H1 (cell line): ENCODE results near the gene MEGF9. TPM values are rescaled to one million over a fixed set of nuclear protein-coding genes. Genes with fewer than 3 reads are reported as not detected.

ENCODE experiments used
- CTCF ChIA-PET: fragments of 300-600 bp; sonication (Branson Sonifier 250); formaldehyde crosslinking; loops from one replicate; lab custom pipeline; 2021; ENCODE audit not compliant: partially characterized antibody; lab: Charles Lee
- POLR2A ChIA-PET: fragments of 300-600 bp; sonication (Branson Sonifier 250); formaldehyde crosslinking; loops from one replicate; lab custom pipeline; 2021; ENCODE audit warnings: inconsistent platforms; ENCODE audit not compliant: partially characterized antibody; lab: Charles Lee
- DNase-seq, 2 experiments: peaks; one replicate each; pipeline versions ENCODE4 v3.0.0 to v3.0.0-alpha.2; 2010 to 2022; ENCODE audit warnings: low spot score in 2 of 2, low read depth in 1 of 2, mixed read lengths in 1 of 2
- FAIRE-seq: peaks from 2 replicates; lab custom pipeline; 2011; peaks lifted over from hg19 to GRCh38; lab: Jason Lieb, UNC
- H2AFZ ChIP-seq: 2 replicates; pipeline ENCODE4 v1.8.1; 2012; ENCODE audit warnings: low read length, inconsistent platforms
- H2AK5ac ChIP-seq: 2 replicates; pipeline ENCODE4 v1.6.1; 2013; ENCODE audit warnings: low read depth, low read length
- H2BK120ac ChIP-seq: replicated peaks from 2 replicates; pipeline ENCODE3; 2013; ENCODE audit warnings: low read depth, low read length, inconsistent platforms
- H2BK12ac ChIP-seq: 2 replicates; pipeline ENCODE4 v1.6.1; 2013; ENCODE audit warnings: low read depth, low read length
- H2BK15ac ChIP-seq: 2 replicates; pipeline ENCODE4 v1.6.1; 2013; ENCODE audit warnings: low read length
- H2BK20ac ChIP-seq: 2 replicates; pipeline ENCODE4 v1.6.1; 2013; ENCODE audit warnings: low read length
- H2BK5ac ChIP-seq: 2 replicates; pipeline ENCODE4 v1.6.1; 2013; ENCODE audit warnings: low read depth, low read length
- H3K14ac ChIP-seq: 2 replicates; pipeline ENCODE4 v1.6.1; 2013; ENCODE audit warnings: inconsistent platforms; ENCODE audit not compliant: insufficient read length
- H3K18ac ChIP-seq: 2 replicates; pipeline ENCODE4 v1.6.1; 2013; ENCODE audit warnings: low read length; ENCODE audit errors: extremely low read depth
- H3K23ac ChIP-seq: 2 replicates; pipeline ENCODE4 v1.6.1; 2013; ENCODE audit warnings: inconsistent platforms; ENCODE audit not compliant: insufficient read length
- H3K23me2 ChIP-seq: 2 replicates; pipeline ENCODE4 v1.6.1; 2013; ENCODE audit warnings: low read depth, low read length
- H3K27ac ChIP-seq: 2 replicates; pipeline ENCODE4 v1.6.1; 2011; ENCODE audit warnings: low read depth, low read length, inconsistent platforms
- H3K27me3 ChIP-seq, 4 experiments: replicated peaks in 1 of 4; 1 replicate in 1 of 4; 2 replicates in 3 of 4; pipeline versions ENCODE4 v1.6.1 to v1.8.1; 2011 to 2013; ENCODE audit warnings: low read length in 3 of 4, mild to moderate bottlenecking in 3 of 4, inconsistent platforms in 2 of 4, mixed read lengths in 2 of 4, moderate library complexity in 1 of 4; ENCODE audit not compliant: control insufficient read depth in 3 of 4, insufficient read depth in 3 of 4; ENCODE audit errors: extremely low read depth in 1 of 4
- H3K36me3 ChIP-seq, 4 experiments: 2 replicates each; pipeline versions ENCODE4 v1.6.1 to v1.8.1; 2011 to 2013; ENCODE audit warnings: mild to moderate bottlenecking in 4 of 4, low read length in 3 of 4, moderate library complexity in 2 of 4, control low read depth in 1 of 4, inconsistent platforms in 1 of 4; ENCODE audit not compliant: insufficient read depth in 4 of 4, control insufficient read depth in 2 of 4
- H3K4ac ChIP-seq: replicated peaks from 2 replicates; pipeline ENCODE3; 2013; ENCODE audit warnings: low read length, low read depth, mixed read lengths, inconsistent platforms; ENCODE audit not compliant: insufficient read length
- H3K4me1 ChIP-seq, 4 experiments: replicated peaks in 1 of 4; 1 replicate in 1 of 4; 2 replicates in 3 of 4; pipeline versions ENCODE4 v1.6.1 to v1.8.1; 2011 to 2013; ENCODE audit warnings: low read length in 3 of 4, inconsistent platforms in 2 of 4, mixed read lengths in 1 of 4; ENCODE audit not compliant: insufficient read depth in 4 of 4, control insufficient read depth in 3 of 4
- H3K4me2 ChIP-seq, 2 experiments: 2 replicates each; pipeline versions ENCODE4 v1.6.1 to v1.8.1; 2011 to 2013; ENCODE audit warnings: low read depth in 2 of 2, low read length in 2 of 2, control low read depth in 1 of 2, inconsistent platforms in 1 of 2, mild to moderate bottlenecking in 1 of 2; ENCODE audit not compliant: insufficient read depth in 1 of 2
- H3K4me3 ChIP-seq, 4 experiments: fragments of 200-600, 300-600 bp in 1 of 4; sonication (generic), shearing (Covaris generic), sonication (Bioruptor Twin) in 1 of 4; 2 replicates each; pipeline versions ENCODE4 v1.5.1 to v1.8.1; 2011 to 2016; ENCODE audit warnings: low read length in 4 of 4, low read depth in 3 of 4, control low read depth in 2 of 4, inconsistent platforms in 2 of 4, mild to moderate bottlenecking in 2 of 4, mixed read lengths in 1 of 4, moderate library complexity in 1 of 4; ENCODE audit not compliant: insufficient read depth in 2 of 4; ENCODE audit errors: extremely low read depth in 1 of 4
- H3K56ac ChIP-seq: replicated peaks from 2 replicates; pipeline ENCODE3; 2013; ENCODE audit warnings: low read depth, mild to moderate bottlenecking, mixed read lengths, low read length, inconsistent platforms; ENCODE audit not compliant: insufficient read length
- H3K79me1 ChIP-seq: 2 replicates; pipeline ENCODE4 v1.6.1; 2013; ENCODE audit warnings: low read depth, low read length, control low read depth
- H3K79me2 ChIP-seq, 2 experiments: 2 replicates each; pipeline versions ENCODE4 v1.6.1 to v1.8.1; 2012 to 2013; ENCODE audit warnings: low read length in 2 of 2, mild to moderate bottlenecking in 2 of 2, inconsistent platforms in 1 of 2; ENCODE audit not compliant: insufficient read depth in 2 of 2, control insufficient read depth in 1 of 2
- H3K9ac ChIP-seq, 4 experiments: replicated peaks in 1 of 4; 1 replicate in 1 of 4; 2 replicates in 3 of 4; pipeline versions ENCODE4 v1.6.1 to v1.8.1; 2011 to 2013; ENCODE audit warnings: low read depth in 3 of 4, low read length in 3 of 4, control low read depth in 2 of 4, mild to moderate bottlenecking in 2 of 4, moderate library complexity in 2 of 4, inconsistent platforms in 1 of 4; ENCODE audit errors: extremely low read depth in 1 of 4
- H3K9me3 ChIP-seq, 2 experiments: 2 replicates each; pipeline versions ENCODE4 v1.6.1 to v1.8.1; 2012 to 2013; ENCODE audit warnings: mild to moderate bottlenecking in 2 of 2, moderate library complexity in 2 of 2, control low read depth in 1 of 2, inconsistent platforms in 1 of 2, low read depth in 1 of 2, low read length in 1 of 2, mixed read lengths in 1 of 2; ENCODE audit not compliant: insufficient read depth in 2 of 2
- H4K20me1 ChIP-seq, 2 experiments: replicated peaks in 1 of 2; 2 replicates each; pipeline versions ENCODE3 to v1.8.1; 2011 to 2013; ENCODE audit warnings: inconsistent platforms in 2 of 2, low read length in 2 of 2, mild to moderate bottlenecking in 1 of 2; ENCODE audit not compliant: insufficient read depth in 2 of 2, control insufficient read depth in 1 of 2
- H4K5ac ChIP-seq: 2 replicates; pipeline ENCODE4 v1.6.1; 2013; ENCODE audit warnings: low read length, low read depth, mixed read lengths, inconsistent platforms; ENCODE audit not compliant: insufficient read length
- H4K8ac ChIP-seq: 2 replicates; pipeline ENCODE4 v1.8.0; 2013; ENCODE audit warnings: mild to moderate bottlenecking, moderate library complexity, low read length, inconsistent platforms; ENCODE audit not compliant: insufficient read depth; ENCODE audit errors: extremely low read depth
- H4K91ac ChIP-seq: replicated peaks from 2 replicates; pipeline ENCODE3; 2013; ENCODE audit warnings: low read length, mixed read lengths, inconsistent platforms; ENCODE audit not compliant: insufficient read length
- BCL11A ChIP-seq, 2 experiments: IDR thresholded peaks; one replicate each; pipeline ENCODE4 v1.6.1; 2011; ENCODE audit warnings: low read depth in 2 of 2, low read length in 2 of 2, mild to moderate bottlenecking in 2 of 2
- CTBP2 ChIP-seq: IDR thresholded peaks from 2 replicates; pipeline ENCODE4 v1.7.0; 2011; ENCODE audit warnings: borderline replicate concordance, mild to moderate bottlenecking, moderate library complexity, mixed read lengths, low read length; ENCODE audit not compliant: insufficient read depth, insufficient read length
- HDAC2 ChIP-seq, 2 experiments: fragments of 300-600 bp in 1 of 2; sonication (generic) in 1 of 2; IDR thresholded peaks; 2 replicates each; pipeline ENCODE4 v1.6.1; 2011 to 2012; ENCODE audit warnings: low read depth in 2 of 2, low read length in 2 of 2, mild to moderate bottlenecking in 2 of 2, moderate library complexity in 2 of 2, borderline replicate concordance in 1 of 2, inconsistent platforms in 1 of 2
- HDAC6 ChIP-seq: IDR thresholded peaks from one replicate; pipeline ENCODE4 v1.7.1; 2012; ENCODE audit warnings: low read depth, mild to moderate bottlenecking, inconsistent platforms, low read length, moderate library complexity
- MAFK ChIP-seq: IDR thresholded peaks from 2 replicates; pipeline ENCODE4 v1.6.1; 2012; ENCODE audit warnings: low read depth, mild to moderate bottlenecking, improper control_type of control experiment, low read length
- SIRT6 ChIP-seq: IDR thresholded peaks from one replicate; pipeline ENCODE4 v1.7.1; 2012; ENCODE audit warnings: low read length, inconsistent platforms
- ZNF274 ChIP-seq: IDR thresholded peaks from 2 replicates; pipeline ENCODE4 v1.7.0; 2012; ENCODE audit warnings: low read length, borderline replicate concordance; ENCODE audit errors: extremely low read depth
- WGBS, 2 experiments: shearing (Covaris generic) in 1 of 2; methylation state at CpG; one replicate each; pipeline versions ENCODE4 v1.1.6 to v1.1.7; 2013 to 2015; ENCODE audit warnings: low lambda C conversion rate in 2 of 2, mixed read lengths in 2 of 2, inconsistent platforms in 1 of 2, low coverage in 1 of 2, missing lambda C conversion rate in 1 of 2; ENCODE audit not compliant: insufficient replicate concordance in 2 of 2, insufficient coverage in 1 of 2, insufficient read length in 1 of 2; ENCODE audit errors: extremely low coverage in 1 of 2, missing lambda C conversion rate in 1 of 2; 5-methylcytosine and 5-hydroxymethylcytosine counted together
- polyA plus RNA-seq, 7 experiments: library from polyadenylated mRNA; depleted of rRNA in 3 of 7; stranded (reverse) in 5 of 7; unstranded in 2 of 7; fragments of >200 nt in 5 of 7; fragments of 200-250 nt in 2 of 7; gene quantifications; 1 replicate in 5 of 7; 2 replicates in 1 of 7; 4 replicates in 1 of 7; pipeline versions ENCODE4 v1.2.1 to v1.2.3, GENCODE V29; 2011 to 2013; ENCODE audit warnings: missing spikeins in 2 of 7, mixed read lengths in 2 of 7
- total RNA-seq: library from RNA; stranded (reverse); fragmentation: NEBNext Ultra II Directional; extraction: Animal tissue kit (Norgen Biotek cat#: 25700); gene quantifications from 2 replicates; pipeline ENCODE4 v1.2.1, GENCODE V29; 2021
- TF ChIP-seq, protein P1 (sequence below): IDR thresholded peaks from 2 replicates; pipeline ENCODE4 v1.6.1; 2011; ENCODE audit warnings: low read depth, mild to moderate bottlenecking, low read length; ENCODE audit not compliant: insufficient read depth
- TF ChIP-seq, protein P2 (sequence below): IDR thresholded peaks from 2 replicates; pipeline ENCODE4 v1.6.1; 2012; ENCODE audit warnings: inconsistent platforms

MEGF9 gene
- total and polyA plus RNA-seq, 2 of the 8 experiments (the other 6 are each of a cell fraction or from before 2014, with no cell fraction given) = 0.45 to 1.8 TPM

DNA sequence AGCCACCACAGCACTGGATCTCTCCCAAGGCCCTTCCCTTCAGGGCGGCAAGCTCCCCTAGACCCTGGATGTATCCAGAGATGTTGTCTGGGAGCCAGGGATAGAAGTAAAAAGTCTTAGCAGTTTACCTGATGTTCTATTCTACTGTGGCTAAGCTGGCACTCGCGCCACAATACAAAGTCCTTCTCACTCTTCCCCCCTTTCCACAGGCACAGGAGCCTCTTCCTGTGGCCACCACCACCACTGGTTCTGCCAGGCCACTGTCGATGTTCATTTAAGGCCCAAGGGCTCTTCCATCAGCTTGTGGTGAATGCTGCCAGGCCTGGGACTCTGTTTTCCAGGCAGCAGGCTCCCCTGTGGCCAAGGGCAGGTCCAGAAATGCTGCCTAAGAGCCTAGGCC, 33.7 kb downstream of the MEGF9 start:
- no peak overlapping the region for H3K9ac ChIP-seq
- H3K79me2 ChIP-seq = no peaks in the 10 kb centered on the region
- DNase-seq (no peak), FAIRE-seq (no peak)
- H2BK20ac ChIP-seq = no peak overlapping the region
- no peak overlapping the region for H3K4me3 ChIP-seq
- no peak overlapping the region for H3K14ac ChIP-seq
- no peak overlapping the region for H2BK15ac ChIP-seq
- no peaks in the 10 kb centered on the region for H3K79me1 ChIP-seq
- ChIA-PET POLR2A (no interaction called here), CTCF (interaction anchor here (1.0 kb wide), 1 partner anchor 10 kb away, joined by 3 read pairs; no protein-coding TSS in a partner anchor)
- no peak overlapping the region for H3K27ac ChIP-seq
- H4K20me1 ChIP-seq = peaks cover 0 to 2% of the 10 kb centered on the region in 2 experiments
- no peak overlapping the region for H2BK120ac ChIP-seq
- H2BK5ac ChIP-seq = no peak overlapping the region
- no peak overlapping the region for H3K18ac ChIP-seq
- no peak overlapping the region for H3K23ac ChIP-seq
- no peak overlapping the region for H2AFZ ChIP-seq
- no peaks in the 10 kb centered on the region for H3K36me3 ChIP-seq
- no peaks in the 10 kb centered on the region for H3K23me2 ChIP-seq
- no peak overlapping the region for H4K91ac ChIP-seq
- no peak overlapping the region for H3K4ac ChIP-seq
- H4K8ac ChIP-seq = peak overlapping the region; percentile 80; the same call in 1 of the 2 replicates
- no peak overlapping the region for H3K4me2 ChIP-seq
- H3K4me1 ChIP-seq = no peaks in the 10 kb centered on the region
- no peaks in the 10 kb centered on the region for H3K9me3 ChIP-seq
- no peak overlapping the region for H3K56ac ChIP-seq
- no peak overlapping the region for H2BK12ac ChIP-seq
- H3K27me3 ChIP-seq = no peaks in the 10 kb centered on the region
- H2AK5ac ChIP-seq = no peak overlapping the region
- 97% methylated on average over 4 of the region's 4 CpGs; no CpG with 5 or more reads in 1 of the 2 experiments for WGBS, 2 experiments
- no peak for TF ChIP-seq CTBP2
- no peak for TF ChIP-seq HDAC2 (IDR thresholded peaks at IDR 0.05; ENCODE audit: borderline replicate concordance in 1 of 2, low read depth in 2 of 2, low read length in 2 of 2)
- TF ChIP-seq MAFK = no peak
- no peak for TF ChIP-seq SIRT6
- TF ChIP-seq HDAC6 = no peak
- TF ChIP-seq, protein P1, sequence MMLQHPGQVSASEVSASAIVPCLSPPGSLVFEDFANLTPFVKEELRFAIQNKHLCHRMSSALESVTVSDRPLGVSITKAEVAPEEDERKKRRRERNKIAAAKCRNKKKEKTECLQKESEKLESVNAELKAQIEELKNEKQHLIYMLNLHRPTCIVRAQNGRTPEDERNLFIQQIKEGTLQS = no peak
- no peak for TF ChIP-seq ZNF274
- no peak for TF ChIP-seq BCL11A (IDR thresholded peaks at IDR 0.05; ENCODE audit: low read depth in 2 of 2, low read length in 2 of 2)
- TF ChIP-seq, protein P2, sequence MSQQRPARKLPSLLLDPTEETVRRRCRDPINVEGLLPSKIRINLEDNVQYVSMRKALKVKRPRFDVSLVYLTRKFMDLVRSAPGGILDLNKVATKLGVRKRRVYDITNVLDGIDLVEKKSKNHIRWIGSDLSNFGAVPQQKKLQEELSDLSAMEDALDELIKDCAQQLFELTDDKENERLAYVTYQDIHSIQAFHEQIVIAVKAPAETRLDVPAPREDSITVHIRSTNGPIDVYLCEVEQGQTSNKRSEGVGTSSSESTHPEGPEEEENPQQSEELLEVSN = no peak
- H4K5ac ChIP-seq = no peak overlapping the region
